Middle frontal gyrus (tissue), 1 donor: ENCODE results near the gene ATP10A.
"Not testable (repeated sequence)": the region's sequence is repeated elsewhere in the genome, so short reads cannot be mapped to it uniquely, and the experiment has no call there.

ENCODE experiments used
- DNase-seq: peaks from one replicate; pipeline ENCODE4 v3.0.0-alpha.2; 2015; ENCODE audit warnings: low spot score; ENCODE audit errors: extremely low spot score

The ATP10A gene

GRCh38 chr15:25859838-25860645 is 3.1 kb downstream of the ATP10A start:
- no peak for DNase-seq

GRCh38 chr15:25858952-25859760 is 4.0 kb downstream of the ATP10A start:
- no peak for DNase-seq

- DNase-seq = not testable (repeated sequence)
These were observed 7.1 kb downstream of the ATP10A start for GRCh38 chr15:25856059-25856458.

GRCh38 chr15:25852661-25853524 is 10.2 kb downstream of the ATP10A start:
- DNase-seq = no peak

GRCh38 chr15:25852027-25852426 is 11.1 kb downstream of the ATP10A start:
- DNase-seq = no peak

- DNase-seq = no peak
These were observed 12.7 kb downstream of the ATP10A start for GRCh38 chr15:25850154-25851111.

- no peak for DNase-seq
These were observed 13.8 kb downstream of the ATP10A start for GRCh38 chr15:25849157-25849921.

GRCh38 chr15:25848784-25849156 is 14.4 kb downstream of the ATP10A start:
- DNase-seq = no peak

- no peak for DNase-seq
These were observed 14.8 kb downstream of the ATP10A start for GRCh38 chr15:25848325-25848724.

GRCh38 chr15:25847051-25847450 is 16.1 kb downstream of the ATP10A start:
- no peak for DNase-seq

- no peak for DNase-seq
These were observed 16.8 kb downstream of the ATP10A start for GRCh38 chr15:25846377-25846776.

GRCh38 chr15:25844981-25845680 is 18.0 kb downstream of the ATP10A start:
- no peak for DNase-seq

GRCh38 chr15:25844542-25844941 is 18.6 kb downstream of the ATP10A start:
- no peak for DNase-seq

- DNase-seq = no peak
These were observed 19.1 kb downstream of the ATP10A start for GRCh38 chr15:25844076-25844475.

GRCh38 chr15:25839638-25840156 is 23.4 kb downstream of the ATP10A start:
- no peak for DNase-seq

- no peak for DNase-seq
These were observed 24.3 kb downstream of the ATP10A start for GRCh38 chr15:25838871-25839195.

GRCh38 chr15:25838191-25838870 is 24.8 kb downstream of the ATP10A start:
- DNase-seq = no peak

- no peak for DNase-seq
These were observed 31.0 kb downstream of the ATP10A start for GRCh38 chr15:25832158-25832557.
